ENCODE measurements around the gene MBTPS1. TPM values are rescaled to one million over a fixed set of nuclear protein-coding genes. Genes with fewer than 3 reads are reported as not detected.
A peak's percentile ranks its signal among the peaks of the same experiment; 100 is the strongest.

The MBTPS1 gene
- total RNA-seq, 3 donors from 2014 or later (not counting 1 experiment from before 2014, with no cell fraction given): 85.2 to 124 (median 113) TPM

DNA sequence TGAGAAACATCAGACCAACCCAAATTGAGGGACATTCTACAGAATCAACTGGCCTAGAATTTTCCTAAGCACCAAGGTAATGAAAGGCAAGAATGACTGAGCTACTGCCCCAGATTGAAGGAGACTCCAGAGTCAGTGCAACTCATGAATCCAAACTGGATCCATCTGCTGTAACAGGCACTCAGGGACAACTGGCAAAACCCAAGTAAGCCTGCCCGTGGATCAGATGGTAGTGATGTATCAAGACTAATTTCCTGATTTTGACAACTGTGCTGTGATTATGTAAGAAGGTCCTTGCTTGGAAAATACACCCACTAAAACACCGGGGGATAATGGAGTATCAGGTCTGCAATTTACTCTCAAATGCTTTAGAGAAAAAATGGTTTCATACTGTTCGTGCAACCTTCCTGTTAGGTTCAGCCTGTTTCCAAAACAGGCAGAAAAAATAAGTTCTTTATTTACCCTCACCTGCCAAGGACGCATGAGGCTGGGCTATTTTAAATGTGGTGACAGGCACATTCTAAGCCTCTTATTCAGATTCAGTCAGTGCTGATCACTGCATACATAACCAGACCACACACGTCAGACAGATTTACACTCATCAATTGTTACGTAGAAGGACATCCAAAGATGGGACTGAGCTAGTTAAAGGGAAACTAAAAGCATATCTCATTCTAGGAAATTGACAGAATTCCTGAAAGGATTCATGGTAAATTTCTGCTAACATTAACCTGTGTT is 7.0 kb downstream of the MBTPS1 start:
- peaks cover under 1% of the 10 kb centered on the region for H3K4me1 ChIP-seq (ENCODE audit: control insufficient read depth, insufficient read depth, low read length)
- H3K27ac Mint-ChIP-seq: no peak overlapping the region
- H3K9me3 ChIP-seq (ENCODE audit: control insufficient read depth, insufficient read depth, low read length): no peaks in the 10 kb centered on the region
- no peak for DNase-seq
- H3K27me3 ChIP-seq (ENCODE audit: control insufficient read depth, insufficient read depth, low read length): no peaks in the 10 kb centered on the region
- WGBS (ENCODE audit: insufficient coverage): 83% methylated on average over 6 of the region's 6 CpGs
- H3K4me3 Mint-ChIP-seq: no peak overlapping the region
- H3K27ac ChIP-seq (ENCODE audit: low read length): no peak overlapping the region
- no peaks in the 10 kb centered on the region for H3K9me3 Mint-ChIP-seq
- H3K4me3 ChIP-seq (ENCODE audit: low read length): no peak overlapping the region
- TF ChIP-seq, protein P1, sequence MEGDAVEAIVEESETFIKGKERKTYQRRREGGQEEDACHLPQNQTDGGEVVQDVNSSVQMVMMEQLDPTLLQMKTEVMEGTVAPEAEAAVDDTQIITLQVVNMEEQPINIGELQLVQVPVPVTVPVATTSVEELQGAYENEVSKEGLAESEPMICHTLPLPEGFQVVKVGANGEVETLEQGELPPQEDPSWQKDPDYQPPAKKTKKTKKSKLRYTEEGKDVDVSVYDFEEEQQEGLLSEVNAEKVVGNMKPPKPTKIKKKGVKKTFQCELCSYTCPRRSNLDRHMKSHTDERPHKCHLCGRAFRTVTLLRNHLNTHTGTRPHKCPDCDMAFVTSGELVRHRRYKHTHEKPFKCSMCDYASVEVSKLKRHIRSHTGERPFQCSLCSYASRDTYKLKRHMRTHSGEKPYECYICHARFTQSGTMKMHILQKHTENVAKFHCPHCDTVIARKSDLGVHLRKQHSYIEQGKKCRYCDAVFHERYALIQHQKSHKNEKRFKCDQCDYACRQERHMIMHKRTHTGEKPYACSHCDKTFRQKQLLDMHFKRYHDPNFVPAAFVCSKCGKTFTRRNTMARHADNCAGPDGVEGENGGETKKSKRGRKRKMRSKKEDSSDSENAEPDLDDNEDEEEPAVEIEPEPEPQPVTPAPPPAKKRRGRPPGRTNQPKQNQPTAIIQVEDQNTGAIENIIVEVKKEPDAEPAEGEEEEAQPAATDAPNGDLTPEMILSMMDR (IDR thresholded peaks at IDR 0.05): no peak
- intact Hi-C loops (cut with micrococcal nuclease): no loop called here
- H3K36me3 ChIP-seq (ENCODE audit: control insufficient read depth, insufficient read depth, low read length): peaks cover 8% of the 10 kb centered on the region
- no peak for ATAC-seq
- H3K36me3 Mint-ChIP-seq: no peaks in the 10 kb centered on the region
- peaks cover 41 to 44% of the 10 kb centered on the region in 2 donors for H3K4me1 Mint-ChIP-seq
- no peaks in the 10 kb centered on the region for H3K27me3 Mint-ChIP-seq (ENCODE audit: low read depth in 2 of 2)

DNA sequence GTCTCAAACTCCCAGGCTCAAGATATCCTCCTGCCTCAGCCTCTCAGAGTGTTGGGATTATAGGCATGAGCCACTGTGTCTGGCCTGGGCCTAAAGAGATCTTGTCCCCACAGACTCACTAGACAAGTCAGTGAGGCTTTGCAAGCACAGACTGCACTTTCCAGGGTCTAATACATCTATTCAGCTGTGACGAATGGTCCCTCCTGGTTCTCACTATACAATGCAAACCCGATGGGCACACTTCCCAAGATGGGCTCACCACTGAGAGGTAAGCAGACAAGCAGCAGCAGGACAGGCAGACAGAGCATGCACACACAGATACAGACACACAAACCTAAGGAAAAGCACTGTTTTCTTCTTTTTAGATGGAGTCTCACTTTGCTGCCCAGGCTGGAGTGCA is 8.8 kb downstream of the MBTPS1 start:
- ATAC-seq (no peak), DNase-seq (no peak)
- Histone ChIP-seq H3K36me3 (ENCODE audit: control insufficient read depth, insufficient read depth, low read length) (peaks cover 8% of the 10 kb centered on the region), H3K9me3 (ENCODE audit: control insufficient read depth, insufficient read depth, low read length) (no peaks in the 10 kb centered on the region), H3K4me1 (ENCODE audit: control insufficient read depth, insufficient read depth, low read length) (no peaks in the 10 kb centered on the region), H3K27me3 (ENCODE audit: control insufficient read depth, insufficient read depth, low read length) (no peaks in the 10 kb centered on the region), H3K4me3 (ENCODE audit: low read length) (no peak overlapping the region), H3K27ac (ENCODE audit: low read length) (no peak overlapping the region)
- Mint-ChIP-seq H3K27me3 (ENCODE audit: low read depth in 2 of 2) (no peaks in the 10 kb centered on the region), H3K27ac (no peak overlapping the region), H3K9me3 (no peaks in the 10 kb centered on the region), H3K4me1 (peaks cover 48 to 51% of the 10 kb centered on the region in 2 donors), H3K4me3 (no peak overlapping the region), H3K36me3 (no peaks in the 10 kb centered on the region)
- TF ChIP-seq, protein P1 (IDR thresholded peaks at IDR 0.05): no peak
- intact Hi-C loops (cut with micrococcal nuclease): no loop called here
- WGBS (ENCODE audit: insufficient coverage): 98% methylated on average over 2 of the region's 2 CpGs

DNA sequence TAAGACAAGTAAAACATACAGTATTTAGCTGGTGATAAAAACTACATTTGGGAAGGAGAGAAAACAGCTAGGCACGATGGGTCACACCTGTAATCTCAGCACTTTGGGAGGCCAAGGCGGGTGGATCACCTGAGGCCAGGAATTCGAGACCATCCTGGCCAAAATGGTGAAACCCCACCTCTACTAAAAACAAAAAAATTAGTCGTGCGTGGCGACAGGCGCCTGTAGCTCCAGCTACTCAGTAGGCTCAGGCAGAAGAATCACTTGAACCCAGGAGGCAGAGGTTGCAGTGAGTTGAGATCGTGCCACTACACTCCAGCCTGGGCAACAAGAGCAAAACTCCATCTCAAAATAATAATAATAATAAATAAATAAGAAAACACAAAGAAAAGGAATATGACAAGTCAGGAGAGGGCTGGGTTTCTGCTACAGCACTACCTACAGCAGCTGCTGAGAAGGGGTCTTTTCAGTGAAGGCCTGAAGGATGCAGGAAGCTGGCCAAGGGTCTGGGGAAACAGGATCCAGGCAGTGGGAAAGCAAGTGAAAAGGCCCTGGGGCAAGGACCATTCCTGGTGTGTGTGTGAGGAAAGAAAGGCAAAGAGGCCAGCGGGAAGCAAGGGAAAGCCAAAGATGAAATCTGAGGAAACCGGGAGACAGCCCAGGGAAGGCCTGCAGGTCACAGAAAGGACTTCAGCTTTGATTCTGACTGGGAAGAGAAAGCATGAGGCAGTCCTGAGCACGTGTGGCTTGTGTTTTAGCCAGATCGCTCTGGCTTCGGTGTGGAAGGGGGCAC is 10.6 kb downstream of the MBTPS1 start:
- H3K36me3 ChIP-seq (ENCODE audit: control insufficient read depth, insufficient read depth, low read length): peaks cover 14% of the 10 kb centered on the region

More for the DNA sequence above, 10.6 kb downstream of the MBTPS1 start:
- H3K9me3 Mint-ChIP-seq: no peaks in the 10 kb centered on the region
- H3K36me3 Mint-ChIP-seq: no peaks in the 10 kb centered on the region
- H3K4me3 ChIP-seq (ENCODE audit: low read length): no peak overlapping the region
- peak overlapping the region in 1 of 2 donors; percentile 49 for H3K27ac Mint-ChIP-seq
- ATAC-seq: no peak
- H3K4me3 Mint-ChIP-seq: no peak overlapping the region
- H3K27me3 Mint-ChIP-seq (ENCODE audit: low read depth in 2 of 2): no peaks in the 10 kb centered on the region
- WGBS (ENCODE audit: insufficient coverage): 97% methylated on average over 11 of the region's 13 CpGs
- no peaks in the 10 kb centered on the region for H3K27me3 ChIP-seq (ENCODE audit: control insufficient read depth, insufficient read depth, low read length)
- H3K4me1 ChIP-seq (ENCODE audit: control insufficient read depth, insufficient read depth, low read length): no peaks in the 10 kb centered on the region
- DNase-seq: no peak
- intact Hi-C loops (cut with micrococcal nuclease): no loop called here
- peaks cover 46 to 51% of the 10 kb centered on the region in 2 donors for H3K4me1 Mint-ChIP-seq
- no peaks in the 10 kb centered on the region for H3K9me3 ChIP-seq (ENCODE audit: control insufficient read depth, insufficient read depth, low read length)
- TF ChIP-seq, protein P1 (IDR thresholded peaks at IDR 0.05): no peak
- H3K27ac ChIP-seq (ENCODE audit: low read length): no peak overlapping the region

Measured in natural killer cell (primary cell).